HG02885 (cell line): ENCODE measurements around the gene RNF220.

ENCODE experiments used
- ATAC-seq: cut with Tn5 transposase; IDR thresholded peaks from one replicate; pipeline ENCODE4 v1.9.1; 2021; ENCODE audit warnings: mild to moderate bottlenecking; ENCODE audit not compliant: unreplicated experiment, poor library complexity

Gene RNF220

DNA sequence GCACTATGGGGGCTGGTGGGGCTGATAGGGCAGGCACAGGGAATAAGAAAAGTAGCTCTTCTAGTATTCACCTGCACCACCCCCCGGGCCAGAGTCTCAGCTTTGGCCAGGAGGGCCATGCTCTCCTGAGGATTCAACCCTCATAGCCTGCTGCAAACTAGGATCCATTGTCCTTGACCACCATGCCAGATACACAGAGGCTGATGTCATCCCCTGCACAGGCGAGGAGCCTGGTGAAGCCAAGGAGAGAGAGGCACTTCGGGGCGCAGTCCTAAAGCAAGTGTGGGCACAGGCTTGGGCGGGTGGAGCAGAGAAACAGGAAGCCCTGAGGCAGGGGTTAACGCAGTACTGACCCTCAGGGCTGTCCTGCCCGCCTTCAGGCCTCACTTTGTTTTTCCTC, 239.8 kb downstream of the RNF220 start:
- no peak for ATAC-seq

GRCh38 chr1:44645476-44646244, 240.6 kb downstream of the RNF220 start:
- ATAC-seq: no peak

- no peak for ATAC-seq
These were observed 241.4 kb downstream of the RNF220 start for GRCh38 chr1:44646261-44647110.

DNA sequence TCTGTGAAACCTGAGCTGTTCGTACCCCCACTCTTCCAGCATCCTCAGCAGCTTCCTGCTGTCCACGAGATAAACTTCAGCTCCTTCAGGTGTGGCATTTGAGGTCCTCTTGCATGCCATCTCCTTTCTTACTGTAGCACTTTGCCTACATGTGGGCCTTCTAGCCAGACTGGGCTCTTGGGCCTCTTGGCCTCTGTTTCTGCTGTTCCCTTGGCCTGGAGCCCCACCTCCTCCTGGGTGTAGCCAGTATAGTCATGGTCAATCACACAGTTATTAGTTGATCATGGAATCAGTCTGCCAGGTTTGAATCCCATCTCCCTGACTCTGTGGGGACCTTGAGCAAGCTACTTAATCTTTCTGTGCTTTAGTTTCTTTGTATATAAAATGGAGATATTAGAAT, 242.8 kb downstream of the RNF220 start:
- no peak for ATAC-seq

GRCh38 chr1:44648529-44649250, 243.6 kb downstream of the RNF220 start:
- ATAC-seq: no peak

DNA sequence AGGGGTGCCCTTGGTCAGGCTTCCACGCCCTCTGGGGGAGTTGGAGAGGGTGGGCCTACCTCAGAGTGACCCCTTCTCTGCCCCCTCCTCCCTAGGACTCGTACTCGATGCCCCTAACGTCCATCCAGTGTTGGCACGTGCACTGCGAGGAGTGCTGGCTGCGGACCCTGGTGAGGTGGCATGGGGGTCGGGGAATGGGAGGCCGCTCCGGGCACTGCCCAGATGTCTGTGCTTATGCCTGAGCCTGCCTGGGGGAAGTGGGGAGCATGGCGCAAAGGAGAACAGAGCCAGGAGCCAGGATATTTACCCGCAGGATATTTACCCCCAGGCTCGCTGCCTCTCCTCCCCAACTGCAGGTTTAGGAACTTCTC, 244.7 kb downstream of the RNF220 start:
- no peak for ATAC-seq

DNA sequence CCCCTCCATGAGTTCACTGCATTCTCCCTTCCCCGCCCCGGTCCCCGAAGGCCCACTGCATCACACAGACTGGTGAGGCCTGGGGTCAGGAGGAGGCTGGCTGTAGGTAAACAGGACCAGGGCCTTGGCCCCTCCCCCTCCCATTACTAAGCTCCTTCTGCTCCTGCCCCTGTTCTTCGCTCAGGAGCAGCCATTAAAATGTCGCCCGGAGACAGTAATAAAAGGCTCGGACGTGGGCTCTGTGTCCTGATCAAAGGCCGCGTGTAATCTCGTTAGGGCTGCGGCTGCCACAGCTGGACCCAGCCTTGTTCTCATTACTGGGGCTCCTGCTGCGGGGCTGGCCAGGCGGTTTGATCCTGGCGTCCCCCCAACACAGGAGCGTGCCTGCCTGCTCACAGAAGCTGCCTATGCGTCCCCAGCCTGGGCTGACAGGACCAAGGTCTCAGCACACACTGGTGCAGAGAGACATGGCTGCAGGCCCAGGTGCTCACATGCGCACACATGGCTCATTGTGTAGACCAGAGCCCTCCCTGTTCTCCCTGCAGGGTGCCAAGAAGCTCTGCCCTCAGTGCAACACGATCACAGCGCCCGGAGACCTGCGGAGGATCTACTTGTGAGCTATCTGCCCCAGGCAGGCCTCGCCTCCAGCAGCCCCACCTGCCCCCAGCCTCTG, 245.2 kb downstream of the RNF220 start:
- ATAC-seq: no peak

DNA sequence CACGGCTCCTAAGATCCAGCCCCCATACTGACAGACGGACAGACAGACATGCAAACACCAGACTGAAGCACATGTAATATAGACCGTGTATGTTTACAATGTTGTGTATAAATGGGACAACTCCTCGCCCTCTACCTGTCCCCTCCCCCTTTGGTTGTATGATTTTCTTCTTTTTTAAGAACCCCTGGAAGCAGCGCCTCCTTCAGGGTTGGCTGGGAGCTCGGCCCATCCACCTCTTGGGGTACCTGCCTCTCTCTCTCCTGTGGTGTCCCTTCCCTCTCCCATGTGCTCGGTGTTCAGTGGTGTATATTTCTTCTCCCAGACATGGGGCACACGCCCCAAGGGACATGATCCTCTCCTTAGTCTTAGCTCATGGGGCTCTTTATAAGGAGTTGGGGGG, 246.0 kb downstream of the RNF220 start:
- no peak for ATAC-seq

DNA sequence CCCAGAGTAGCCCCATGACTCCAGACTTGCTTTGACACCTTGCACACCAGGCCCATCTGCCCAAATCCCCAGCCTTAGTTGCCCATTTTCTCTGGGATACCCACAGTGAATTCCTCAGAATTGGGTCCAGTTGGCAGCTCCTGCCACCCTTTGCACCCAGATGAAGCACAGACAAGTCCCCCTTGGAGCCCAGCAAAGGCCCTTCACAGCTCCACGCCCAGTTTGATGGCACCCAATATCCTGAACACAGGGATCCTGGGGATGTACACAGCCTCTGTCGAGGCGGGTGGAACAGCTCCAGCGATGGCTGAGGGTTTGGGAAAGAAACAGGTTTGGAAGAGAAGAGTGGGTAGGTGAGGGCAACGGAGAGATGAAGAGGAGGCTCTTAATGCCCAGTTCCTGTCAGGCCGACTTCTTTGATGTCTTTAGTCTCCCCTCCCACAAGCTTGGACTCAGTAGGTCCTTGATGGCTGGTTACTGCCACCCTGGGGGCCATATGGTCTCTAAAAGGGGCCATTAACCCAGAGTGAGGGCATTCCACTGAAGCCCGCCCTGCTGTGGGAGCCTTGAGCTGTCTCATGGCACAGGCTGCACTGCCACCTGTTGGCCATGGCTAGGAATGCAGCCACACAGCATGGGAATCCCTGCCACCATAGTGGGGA, 247.5 kb downstream of the RNF220 start:
- no peak for ATAC-seq

DNA sequence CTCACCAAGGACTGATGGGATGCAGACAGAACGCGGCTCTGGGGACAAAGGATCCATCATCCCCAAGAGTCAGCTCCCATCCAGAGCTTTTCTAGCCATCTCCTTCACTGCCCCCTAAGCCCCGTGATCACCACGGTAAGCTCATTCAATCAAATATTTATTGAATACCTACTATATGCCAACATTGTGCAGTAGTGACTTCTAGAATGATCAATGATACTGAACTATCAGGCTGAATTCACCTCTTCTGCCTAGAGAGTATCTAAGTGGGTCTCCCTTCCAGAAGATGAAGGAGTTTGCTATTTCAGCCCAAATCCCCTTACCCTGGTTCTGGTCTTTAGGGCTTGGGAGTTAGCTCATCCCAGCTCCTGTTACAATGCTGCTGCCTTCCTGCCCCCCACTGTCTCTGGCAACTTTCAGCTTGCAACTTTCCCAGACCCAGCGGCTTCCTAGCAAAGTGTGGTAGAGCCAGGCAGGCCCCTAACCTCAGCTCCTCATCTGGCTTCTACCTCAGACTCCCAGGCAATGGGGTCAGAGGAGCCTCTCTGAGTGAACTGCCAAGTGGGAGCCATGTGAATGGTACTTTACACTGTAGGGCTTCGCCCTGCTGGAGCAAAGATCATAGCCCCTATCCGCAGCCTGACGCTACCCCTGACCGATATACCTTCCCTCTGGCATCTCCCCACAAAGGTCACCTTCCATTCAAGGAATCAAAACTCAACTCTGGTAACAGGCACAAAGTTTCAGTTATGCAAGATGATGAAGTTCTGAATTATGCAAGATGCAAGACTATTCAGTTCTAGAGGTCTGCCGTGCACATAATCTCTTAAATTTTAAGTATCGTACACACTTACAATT, 248.3 kb downstream of the RNF220 start:
- no peak for ATAC-seq

DNA sequence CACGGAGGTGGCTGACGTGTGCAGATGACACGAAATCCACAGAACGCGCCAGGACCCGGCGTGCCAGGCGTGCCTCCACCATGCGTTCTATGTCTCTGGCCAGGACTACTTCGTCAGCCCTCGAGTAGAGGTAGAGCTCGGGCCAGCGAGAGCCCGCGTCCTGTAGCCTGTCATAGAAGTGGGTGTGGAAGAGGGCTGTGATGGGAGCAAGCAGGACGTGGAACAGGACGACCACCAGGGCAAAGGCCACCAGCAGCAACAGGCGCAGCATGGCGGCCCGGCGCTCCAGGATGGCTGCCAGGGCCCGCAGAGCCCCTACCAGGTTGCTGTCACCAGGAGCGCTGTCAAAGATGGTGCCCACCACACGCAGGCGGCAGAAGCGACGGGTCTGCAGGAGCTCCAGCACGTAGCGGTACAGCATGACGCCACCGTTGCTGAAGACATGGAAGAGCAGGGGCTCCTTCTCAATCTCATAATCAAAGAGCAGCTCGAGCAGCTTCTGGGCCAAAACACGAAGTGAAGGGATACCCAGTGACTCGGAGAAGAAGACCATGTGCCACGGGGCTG, 249.6 kb downstream of the RNF220 start:
- ATAC-seq: no peak

GRCh38 chr1:44655609-44656008, 250.6 kb downstream of the RNF220 start:
- ATAC-seq: no peak

GRCh38 chr1:44659566-44659965, 254.5 kb downstream of the RNF220 start:
- ATAC-seq: no peak

DNA sequence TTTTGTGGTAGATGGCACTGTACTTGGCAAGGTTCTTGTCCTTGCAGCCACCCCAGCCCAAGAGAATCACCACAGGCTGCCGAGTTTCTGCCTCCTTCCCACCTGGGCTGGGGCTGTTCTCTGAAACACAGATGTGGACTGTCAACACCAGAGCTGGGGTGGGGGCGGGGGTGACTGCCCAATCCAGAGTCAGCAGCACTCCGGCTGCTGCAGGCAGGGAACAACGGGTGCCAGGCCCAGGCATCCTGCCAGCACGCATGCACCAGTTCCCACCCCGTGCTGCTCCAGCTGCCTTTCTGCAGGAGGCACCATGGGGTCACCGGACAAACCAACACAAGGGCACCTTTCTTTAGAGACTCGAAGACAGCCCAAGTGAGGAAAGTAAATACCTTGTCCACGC, 255.1 kb downstream of the RNF220 start:
- ATAC-seq: no peak

DNA sequence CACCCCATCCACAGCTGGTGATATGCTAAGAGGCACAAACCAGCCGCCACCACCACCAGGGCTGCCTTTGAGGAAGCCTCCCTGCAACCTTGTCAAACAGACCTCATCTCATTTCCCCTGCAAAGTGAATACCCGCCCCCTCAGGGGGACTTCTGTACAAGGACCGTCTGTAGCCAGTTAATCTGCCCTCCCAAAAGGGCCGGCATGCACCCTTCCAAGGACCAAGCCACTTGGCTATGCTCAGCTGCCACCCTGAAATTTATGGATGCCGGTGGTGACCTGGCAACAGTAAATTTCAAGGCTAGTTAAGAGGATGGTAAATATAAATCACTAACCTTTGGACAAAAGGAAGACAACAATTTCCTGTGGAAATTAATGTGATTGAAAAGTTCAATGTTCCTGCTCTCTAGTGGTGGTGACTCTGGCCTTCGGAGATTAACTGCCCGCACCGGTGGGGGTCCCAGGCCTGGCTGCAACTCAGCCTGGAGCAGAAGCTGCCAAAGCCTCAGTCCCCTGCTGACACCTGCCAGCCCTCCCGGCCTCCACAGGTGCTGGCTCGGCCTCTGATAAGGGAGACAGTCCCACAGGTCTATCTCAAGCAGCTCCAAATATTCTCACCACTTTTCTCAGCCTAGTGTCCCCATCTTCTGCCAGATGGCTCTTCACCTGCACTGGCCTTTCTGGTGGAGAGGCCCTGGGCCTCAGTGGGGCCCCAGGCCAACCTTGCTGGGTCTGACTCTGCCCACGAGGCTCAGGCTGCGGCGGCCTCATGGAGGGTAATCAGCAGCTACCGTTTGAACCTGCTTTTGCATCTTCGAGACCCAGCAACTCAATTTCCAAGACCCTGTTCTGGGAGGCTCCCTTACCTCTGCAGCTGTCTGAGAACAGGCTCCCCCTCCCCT, 257.0 kb downstream of the RNF220 start:
- no peak for ATAC-seq

- no peak for ATAC-seq
These were observed 257.6 kb downstream of the RNF220 start for GRCh38 chr1:44662683-44663030.

DNA sequence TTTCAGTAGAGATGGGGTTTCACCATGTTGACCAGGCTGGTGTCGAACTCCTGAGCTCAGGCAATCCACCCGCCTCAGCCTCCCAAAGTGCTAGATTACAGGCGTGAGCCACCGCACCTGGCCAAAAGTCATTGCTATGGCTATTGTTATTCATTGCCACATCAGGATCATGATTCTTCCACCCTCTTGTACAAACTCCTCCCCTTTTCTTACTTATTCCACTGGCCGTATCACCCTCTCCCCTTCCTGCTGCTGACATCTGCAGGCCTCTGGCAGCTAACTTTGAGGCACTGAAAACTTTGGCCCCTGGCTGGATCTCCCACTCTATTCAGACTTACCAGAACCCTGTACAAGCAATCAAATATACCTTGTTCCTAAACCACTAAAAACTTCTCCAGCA, 258.4 kb downstream of the RNF220 start:
- ATAC-seq: no peak
